Stimulated activated CD4-positive, alpha-beta T cell treated with anti-CD3 and anti-CD28 coated beads, TNF-alpha, amount 100 ng/mL, for 4 hours (primary cell): ENCODE results near the gene NGF.

ENCODE experiments used
- DNase-seq, 3 experiments: peaks; one replicate each; pipeline ENCODE4 v3.0.0-alpha.2; 2020; ENCODE audit warnings: low read depth in 3 of 3

NGF gene

GRCh38 chr1:115239148-115239422 lies 99.0 kb downstream of the NGF start:
- no peak for DNase-seq

GRCh38 chr1:115238336-115239147 lies 99.5 kb downstream of the NGF start:
- no peak for DNase-seq

- no peak for DNase-seq
Observed at GRCh38 chr1:115237507-115237906, 100.5 kb downstream of the NGF start.

- DNase-seq, result no peak
Observed at GRCh38 chr1:115237023-115237422, 101.0 kb downstream of the NGF start.
